HG03575 (cell line): Measurements from ENCODE around the gene DNAJC5.
"Not testable (repeated sequence)": the region's sequence is repeated elsewhere in the genome, so short reads cannot be mapped to it uniquely, and the experiment has no call there.

ENCODE experiments used
- ATAC-seq: cut with Tn5 transposase; IDR thresholded peaks from one replicate; pipeline ENCODE4 v1.9.1; 2021; ENCODE audit not compliant: unreplicated experiment, insufficient number of reproducible peaks, low FRiP score; ENCODE audit errors: extremely low read depth

The DNAJC5 gene

DNA sequence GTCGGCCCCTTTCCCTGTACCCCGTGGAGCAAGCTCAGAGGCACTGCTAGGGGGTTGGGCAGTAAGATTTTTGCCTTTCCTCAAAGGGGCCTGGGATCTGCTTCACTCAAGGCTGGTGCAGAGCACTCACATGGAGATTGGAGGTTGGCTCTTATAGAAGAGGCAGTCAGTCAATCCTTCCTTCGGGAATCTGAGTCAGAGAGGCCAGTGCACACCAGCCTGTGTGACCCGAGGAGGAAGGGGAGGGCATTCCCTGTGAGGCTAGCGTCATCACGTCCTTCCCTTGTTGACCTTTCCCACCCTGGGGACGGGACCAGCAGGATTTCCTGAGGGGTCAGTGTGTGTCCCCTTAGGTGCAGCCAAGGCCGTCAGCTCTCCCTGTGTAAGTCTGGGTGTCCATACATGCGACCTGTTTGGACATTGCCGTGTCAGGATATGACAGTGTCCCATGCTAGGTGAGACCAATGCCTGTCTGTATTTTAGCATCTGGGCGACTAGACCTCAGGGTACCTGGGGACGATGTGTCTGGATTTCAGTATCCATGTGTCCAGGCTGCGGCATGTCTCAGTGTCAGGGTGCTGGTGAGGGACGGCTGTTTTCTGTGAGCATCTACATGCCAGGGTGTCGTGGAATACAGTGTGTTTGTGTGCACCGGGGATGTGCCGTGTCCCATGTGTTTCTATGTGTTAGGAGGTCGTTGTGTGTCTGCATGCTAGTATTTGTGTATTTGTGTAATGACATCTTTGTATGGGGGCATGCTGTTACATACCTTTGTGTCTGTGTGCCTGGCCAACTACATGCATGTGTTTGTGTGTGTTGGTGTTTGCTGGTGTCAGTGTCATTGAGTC is 77.6 kb downstream of the DNAJC5 start:
- ATAC-seq, result no peak

DNA sequence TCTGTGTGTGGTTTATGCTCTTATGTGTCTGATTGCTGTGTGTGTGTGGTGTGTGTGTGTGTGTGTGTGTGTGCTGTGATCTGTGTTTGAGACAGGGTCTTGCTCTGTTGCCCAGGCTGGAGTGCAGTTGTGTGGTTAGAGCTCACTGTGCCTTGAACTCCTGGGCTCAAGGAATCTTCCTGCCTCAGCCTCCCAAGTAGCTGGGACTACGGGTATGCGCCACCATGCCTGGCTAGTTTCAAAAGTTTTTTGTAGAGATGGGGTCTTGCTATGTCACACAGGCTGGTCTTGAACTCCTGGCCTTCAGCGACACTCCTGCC is 78.2 kb downstream of the DNAJC5 start:
- ATAC-seq, result no peak

DNA sequence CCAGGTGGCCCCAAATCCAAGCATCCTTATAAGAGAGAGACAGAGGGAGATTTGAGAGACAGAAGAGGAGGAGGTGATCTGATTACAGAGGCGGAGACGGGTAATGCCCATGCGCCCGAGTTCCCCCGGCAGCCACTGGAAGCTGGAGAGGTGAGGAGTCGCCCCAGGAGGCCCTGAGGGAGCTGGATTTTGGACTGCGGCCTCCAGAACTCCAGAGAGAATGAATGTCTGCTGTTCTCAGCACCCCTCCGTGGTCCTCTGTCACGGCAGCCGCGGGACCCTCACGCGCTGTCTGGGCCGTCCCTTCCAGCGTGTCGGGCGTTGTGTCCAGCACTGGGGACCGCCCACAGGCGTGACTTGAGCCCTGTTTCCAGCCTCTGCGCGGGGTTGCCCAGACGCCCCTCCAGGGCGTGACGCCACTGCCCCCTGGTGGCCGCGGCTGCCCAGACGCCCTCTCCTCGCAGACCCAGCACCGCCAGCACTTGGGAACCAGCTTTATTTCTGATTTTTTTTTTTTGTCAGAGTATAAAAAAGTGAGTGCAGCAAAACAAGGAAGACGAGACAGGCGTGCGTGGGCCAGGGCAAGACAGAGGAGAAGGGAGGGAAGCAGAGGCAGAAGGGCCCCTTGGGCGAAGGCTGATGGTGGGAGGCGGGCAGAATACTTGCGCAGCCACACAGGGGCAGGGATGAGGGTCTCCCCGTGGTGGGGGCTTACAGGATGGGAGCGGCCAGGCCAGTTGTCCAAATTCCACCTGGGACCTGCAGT is 78.9 kb downstream of the DNAJC5 start:
- no peak for ATAC-seq

DNA sequence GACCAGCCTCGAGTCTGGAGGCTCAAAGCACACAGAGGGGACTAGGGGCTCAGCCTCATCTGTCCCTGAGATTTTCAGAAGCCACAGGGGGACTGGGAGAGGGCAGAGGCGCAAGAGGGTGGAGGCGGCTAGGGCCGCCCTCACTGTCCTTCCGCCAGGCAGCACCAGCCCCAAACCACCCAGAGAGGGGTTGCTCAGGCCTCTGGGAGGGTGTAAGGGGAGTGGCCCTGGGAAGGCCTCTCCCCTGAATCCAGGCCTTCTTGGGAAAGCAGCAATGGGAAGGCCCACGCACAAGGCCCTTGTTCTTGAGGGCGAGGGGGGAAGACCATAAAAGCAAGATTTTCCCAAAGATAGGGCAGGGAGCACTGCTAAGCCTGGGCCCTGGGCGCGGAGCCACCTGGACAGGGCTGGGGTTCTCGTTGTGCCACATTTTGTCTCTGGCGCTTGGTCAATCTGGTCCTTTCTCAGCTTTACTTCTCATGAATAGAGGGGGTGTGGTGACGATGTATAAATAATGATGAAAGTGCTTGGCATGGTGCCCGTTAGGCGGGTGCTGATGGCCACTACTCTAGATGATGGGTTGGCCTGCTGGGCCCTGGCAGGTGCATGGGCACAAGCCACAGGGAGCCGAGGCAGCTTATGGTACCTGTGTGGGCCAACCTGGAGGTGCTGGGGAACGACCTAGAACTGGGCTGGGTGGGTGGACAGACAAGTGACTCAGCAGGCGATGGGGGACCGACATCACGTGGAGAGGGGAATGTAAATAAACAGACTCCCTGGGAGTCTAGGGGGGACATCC is 79.7 kb downstream of the DNAJC5 start:
- ATAC-seq, result no peak

DNA sequence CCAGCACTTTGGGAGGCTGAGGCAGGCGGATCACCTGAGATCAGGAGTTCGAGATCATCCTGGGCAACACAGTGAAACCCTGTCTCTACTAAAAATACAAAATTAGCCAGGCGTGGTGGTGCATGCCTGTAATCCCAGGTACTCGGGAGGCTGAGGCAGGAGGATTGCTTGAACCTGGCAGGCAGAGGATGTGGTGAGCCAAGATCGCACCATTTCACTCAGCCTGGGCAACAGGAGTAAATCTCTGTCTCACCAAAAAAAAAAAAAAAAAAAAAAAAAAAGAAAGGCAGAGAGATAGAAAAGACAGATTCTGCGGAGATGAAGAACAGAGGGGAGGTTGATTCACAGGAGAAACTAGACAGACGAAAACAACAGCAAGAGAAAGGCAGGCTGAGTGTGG is 81.6 kb downstream of the DNAJC5 start:
- not testable (repeated sequence) for ATAC-seq

DNA sequence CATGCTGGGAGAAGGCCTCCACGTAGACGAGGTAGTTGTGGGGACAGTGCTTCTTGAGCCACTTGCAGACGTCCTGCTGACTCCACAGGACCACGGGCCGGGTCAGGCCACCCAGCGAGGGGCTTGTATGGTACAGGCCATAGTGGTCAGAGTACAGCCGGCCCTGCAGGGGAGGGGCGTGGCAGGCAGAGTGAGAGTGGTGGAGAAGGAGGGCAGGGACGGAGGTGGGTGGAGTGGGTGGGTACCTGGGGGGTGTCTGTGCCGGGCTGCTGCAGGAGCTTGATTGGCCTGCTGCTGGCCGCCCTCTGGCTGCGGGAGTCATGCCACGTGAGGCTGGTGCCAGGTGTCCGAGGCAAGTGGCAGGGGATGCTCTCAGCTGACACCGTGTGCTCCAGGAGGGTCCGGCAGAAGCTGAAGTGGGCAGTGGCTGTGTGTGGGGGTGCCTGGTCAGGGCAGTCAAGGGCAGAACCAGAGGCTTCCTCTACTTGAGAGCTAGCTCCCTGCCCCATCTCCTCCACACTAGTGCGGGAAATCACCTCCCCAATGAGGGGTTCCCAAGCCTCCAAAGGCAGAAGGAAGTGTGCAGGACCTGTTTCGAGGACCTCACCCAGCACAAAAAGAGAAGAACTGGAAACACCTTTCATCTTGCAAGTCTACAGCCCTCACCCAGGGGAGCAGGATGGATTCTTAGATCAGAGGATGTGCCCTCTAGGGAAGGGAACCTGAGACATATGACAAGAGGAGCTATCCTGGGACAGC is 82.2 kb downstream of the DNAJC5 start:
- ATAC-seq, result no peak

DNA sequence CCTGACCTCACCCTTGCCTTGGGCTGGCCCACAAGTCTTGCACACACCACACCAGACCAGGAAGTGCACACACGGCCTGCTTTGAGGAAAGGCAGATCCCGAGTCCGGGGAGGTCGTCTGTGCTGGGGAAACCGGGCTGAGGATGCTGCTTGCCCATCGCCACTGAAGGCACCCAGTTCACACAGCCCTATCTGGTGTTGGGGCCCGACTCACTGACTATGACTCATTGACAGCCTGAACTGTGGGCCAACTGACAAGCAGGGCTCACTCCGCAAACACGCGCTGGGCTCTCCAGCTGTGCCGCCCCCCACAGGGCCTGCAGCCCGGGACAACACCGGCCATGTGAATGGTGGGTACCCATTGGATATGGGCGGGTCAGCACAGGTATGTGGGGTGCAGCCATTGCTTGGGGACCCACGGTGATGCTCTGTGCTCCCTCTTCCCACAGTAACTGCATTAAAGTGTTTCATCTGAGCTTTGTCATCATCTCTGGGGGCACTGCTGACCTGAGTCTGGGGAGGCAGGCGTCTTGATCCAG is 82.9 kb downstream of the DNAJC5 start:
- no peak for ATAC-seq

DNA sequence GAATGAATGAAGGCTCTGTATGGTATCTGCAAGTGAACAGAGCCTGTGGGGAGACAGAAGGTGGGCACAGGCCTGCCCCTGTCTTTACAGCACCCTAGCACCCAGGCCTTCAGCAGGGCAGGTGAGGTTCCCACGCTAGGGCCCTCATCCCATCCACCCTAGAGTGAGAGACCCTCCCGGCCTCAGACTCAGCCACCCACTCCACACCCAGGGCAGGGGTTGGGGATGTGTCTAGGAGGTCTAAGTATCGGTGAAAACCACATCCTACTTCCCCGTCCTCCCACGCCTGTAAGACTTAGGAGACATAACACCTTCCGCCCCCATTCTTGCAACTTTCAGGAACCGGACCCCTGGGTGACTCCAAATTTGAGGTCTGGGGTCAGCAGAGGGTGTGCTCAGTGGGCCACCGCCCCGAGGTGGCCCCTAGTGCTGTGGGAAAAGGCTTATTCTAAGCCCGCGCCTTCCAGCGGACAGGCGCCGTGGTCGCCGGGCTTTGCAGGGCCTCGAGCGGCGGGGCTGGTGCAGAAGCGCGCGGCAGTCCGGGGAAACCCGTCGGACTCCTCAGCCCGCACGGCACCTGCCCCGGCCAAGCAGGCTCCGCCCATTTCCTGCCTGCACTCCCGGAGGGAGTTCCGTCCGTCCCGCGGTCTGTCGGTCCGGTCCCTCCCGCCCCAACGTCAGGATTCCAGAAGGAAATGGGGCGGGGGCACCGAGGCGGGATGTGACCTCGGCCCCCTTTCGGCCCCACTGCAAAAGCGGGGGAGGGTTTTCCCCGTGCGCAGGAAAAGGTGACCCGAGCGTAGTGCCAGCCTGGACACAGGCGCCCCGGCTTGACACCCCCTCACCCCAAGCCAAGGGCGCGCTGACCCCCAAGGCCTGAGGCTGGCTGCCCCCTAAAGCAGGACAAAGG is 83.6 kb downstream of the DNAJC5 start:
- ATAC-seq, result no peak

DNA sequence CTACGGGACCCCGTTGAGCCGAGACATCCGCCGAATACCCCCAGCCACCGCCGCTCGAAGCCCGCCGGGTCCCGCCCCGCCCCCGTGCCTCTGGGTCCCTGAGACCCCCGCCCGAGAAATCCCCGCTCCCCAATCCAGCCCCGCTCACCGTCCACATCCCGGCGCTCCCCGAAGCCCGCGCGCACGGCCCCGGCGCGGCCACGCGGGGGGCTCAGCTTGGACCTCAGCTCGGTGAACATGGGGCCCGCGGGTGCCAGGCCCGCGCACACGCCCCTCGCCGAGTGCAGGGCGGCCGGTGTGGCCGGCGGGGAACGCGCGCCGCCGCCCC is 84.3 kb downstream of the DNAJC5 start:
- ATAC-seq, result no peak

DNA sequence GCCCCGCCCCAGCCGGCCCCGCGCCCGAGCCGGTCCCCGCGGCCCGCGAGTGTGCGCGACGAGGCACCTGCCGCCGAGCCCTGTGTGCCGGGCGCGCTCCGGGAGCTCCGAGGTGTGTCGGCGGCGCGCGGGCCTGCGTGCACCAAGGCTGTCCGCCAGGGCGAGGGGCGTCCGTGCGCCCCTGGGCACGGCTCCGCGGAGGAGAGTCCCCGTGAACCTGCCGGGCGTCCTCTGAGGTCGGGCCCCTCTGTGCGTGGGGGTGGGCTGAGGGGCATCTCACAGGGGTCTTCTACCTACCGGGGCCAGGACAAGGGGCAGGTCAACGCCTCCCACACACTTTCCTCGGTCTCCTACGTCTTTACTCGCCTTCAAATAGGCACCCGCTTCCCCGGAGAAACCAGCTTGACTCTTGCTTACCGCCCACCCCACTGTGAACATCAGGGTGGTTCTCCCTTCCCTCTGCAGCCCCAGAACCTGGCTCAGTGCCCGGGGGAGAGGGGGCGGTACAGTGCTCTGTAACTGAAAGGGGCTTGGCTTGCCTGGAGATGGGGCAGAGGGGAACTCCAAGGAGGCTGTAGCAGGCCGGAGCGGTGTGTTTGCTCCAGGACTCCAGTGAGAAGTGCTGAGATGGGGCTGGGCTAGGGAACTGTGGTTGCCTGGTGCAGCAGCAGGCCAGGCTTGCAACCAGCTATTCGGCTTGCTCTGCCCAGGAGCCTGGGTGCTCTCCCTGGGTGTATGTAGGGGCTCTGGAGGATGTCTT is 84.8 kb downstream of the DNAJC5 start, which contains the start of gene SAMD10:
SAMD10 (minus strand) TSS at position 86 of the 760 bp plus-strand sequence. CDS start 175 bp downstream, outside the sequence.
- ATAC-seq, result no peak

DNA sequence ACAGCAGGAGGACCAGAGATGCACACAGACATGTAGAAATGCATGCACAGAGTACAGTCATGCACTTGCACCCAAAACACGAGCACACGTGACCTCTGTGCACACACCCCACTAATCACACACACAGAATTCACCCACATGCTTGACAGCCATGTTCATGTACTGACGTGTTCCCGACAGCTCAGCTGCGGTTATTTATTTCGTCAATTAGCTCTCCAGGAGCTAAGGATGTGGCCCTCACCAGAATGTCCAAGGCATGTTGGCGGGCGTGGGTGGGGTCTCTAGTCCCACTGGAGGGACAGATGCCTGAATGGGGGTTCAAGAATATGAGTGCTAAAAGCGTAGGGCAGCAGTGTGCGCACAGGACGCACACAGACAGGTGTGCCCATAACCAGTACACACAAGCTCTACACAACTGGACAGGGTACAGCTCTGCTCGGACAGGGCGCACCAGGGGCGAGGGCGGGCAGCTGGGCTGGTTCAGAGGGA is 85.4 kb downstream of the DNAJC5 start:
- no peak for ATAC-seq

DNA sequence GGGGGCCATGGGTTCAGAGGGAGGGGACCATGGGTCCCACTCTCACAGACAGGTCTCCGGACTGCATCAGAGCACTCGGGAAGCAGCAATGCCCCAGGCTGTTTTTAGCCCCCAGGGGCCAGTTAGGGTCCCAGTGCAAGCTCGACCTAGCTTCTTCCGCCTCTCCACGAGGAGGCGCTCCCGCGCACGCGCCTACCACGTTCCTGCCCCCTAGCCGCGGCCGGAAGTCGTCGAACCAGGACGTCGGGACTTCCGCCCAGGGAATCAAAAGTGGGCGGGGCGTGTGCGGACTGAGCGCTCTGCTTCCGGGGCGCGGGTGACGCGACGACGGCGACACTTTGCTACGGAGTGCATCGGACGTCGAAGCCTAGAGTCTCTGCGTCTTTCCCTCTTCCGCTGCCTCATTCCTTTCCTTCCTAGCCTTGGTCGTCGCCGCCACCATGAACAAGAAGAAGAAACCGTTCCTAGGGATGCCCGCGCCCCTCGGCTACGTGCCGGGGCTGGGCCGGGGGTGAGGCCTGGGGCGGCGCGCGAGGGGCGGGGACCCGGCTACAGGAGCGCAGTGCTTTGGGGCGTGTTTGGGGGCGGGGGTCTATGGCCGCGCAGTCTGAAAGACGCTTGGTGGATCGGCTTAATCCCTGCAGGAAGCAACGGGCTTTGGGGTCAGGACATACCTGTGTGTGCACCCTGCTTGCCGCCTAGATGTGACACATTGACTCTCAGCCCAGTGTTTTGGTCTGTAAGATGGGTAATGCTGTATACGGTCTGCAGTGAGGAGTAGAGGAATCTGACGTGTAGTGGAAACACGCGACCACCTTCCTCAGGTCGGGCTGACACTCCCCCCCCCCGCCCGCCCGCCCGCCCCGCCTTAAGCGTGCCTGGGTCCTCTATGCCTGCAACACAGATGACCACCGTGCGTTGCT is 86.1 kb downstream of the DNAJC5 start, which contains the start of gene PRPF6:
PRPF6 (plus strand) TSS at position 327 of the 923 bp plus-strand sequence; CDS start at position 441, 114 bp downstream.
- ATAC-seq, result no peak

DNA sequence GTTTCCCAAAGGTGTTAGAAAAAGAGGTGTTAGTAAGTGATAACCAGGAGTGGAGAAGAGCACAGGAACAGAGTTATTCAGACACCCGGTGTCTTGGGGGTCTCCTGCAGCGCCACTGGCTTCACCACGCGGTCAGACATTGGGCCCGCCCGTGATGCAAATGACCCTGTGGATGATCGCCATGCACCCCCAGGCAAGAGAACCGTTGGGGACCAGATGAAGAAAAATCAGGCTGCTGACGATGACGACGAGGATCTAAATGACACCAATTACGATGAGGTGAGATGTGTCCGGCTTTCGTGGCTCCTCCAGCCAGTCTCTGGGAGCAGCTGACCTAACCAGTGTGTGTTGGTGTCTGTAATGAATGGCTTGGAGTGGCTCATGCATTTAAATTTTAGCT is 88.0 kb downstream of the DNAJC5 start:
- no peak for ATAC-seq
